ENCODE measurements around the gene SLC17A7. TPM values are rescaled to one million over a fixed set of nuclear protein-coding genes. Genes with fewer than 3 reads are reported as not detected.

Gene SLC17A7
- total and polyA plus RNA-seq, 2 of the 4 experiments (the other 2 are of a cell fraction), result 0.03 TPM; not detected in 1

GRCh38 chr19:49409441-49410029, 31.8 kb downstream of the SLC17A7 start:
- WGBS, 2 experiments (ENCODE audit: extremely low coverage in 2 of 2, insufficient read length in 1 of 2), result 69% methylated on average over 3 of the region's 5 CpGs; no CpG with 5 or more reads in 1 of the 2 experiments
- H3K4me3 ChIP-seq (ENCODE audit: insufficient read depth, low read depth, low read length), result no peak overlapping the region

More at GRCh38 chr19:49409441-49410029, 31.8 kb downstream of the SLC17A7 start:
- no TSS peak for BruUV-seq (replicated peaks)
- no peak overlapping the region for H2BK5ac ChIP-seq (ENCODE audit: low read depth, low read length, poor library complexity, severe bottlenecking)
- no peak overlapping the region for H3K27ac ChIP-seq (ENCODE audit: insufficient read depth, low read length)
- DNase-seq (no peak), ATAC-seq (ENCODE audit: low read depth) (no peak)
- no peak overlapping the region for H3K56ac ChIP-seq (ENCODE audit: extremely low read depth, insufficient read depth, low read length)
- H2BK20ac ChIP-seq (ENCODE audit: low read depth, low read length), result no peak overlapping the region
- H2BK120ac ChIP-seq (ENCODE audit: low read depth, low read length), result no peak overlapping the region
- no peaks in the 10 kb centered on the region for H3K9me3 ChIP-seq (ENCODE audit: control insufficient read depth, insufficient read depth, low read length)
- no peak overlapping the region for H2AK9ac ChIP-seq (replicated peaks; ENCODE audit: low read depth, low read length, poor library complexity)
- H2AK5ac ChIP-seq (ENCODE audit: low read depth, low read length), result no peak overlapping the region
- no peak for TF ChIP-seq CEBPB (IDR thresholded peaks at IDR 0.05; ENCODE audit: low read depth, low read length)
- no peak for TF ChIP-seq FOS (IDR thresholded peaks at IDR 0.05; ENCODE audit: low read depth, low read length)
- no peak for TF ChIP-seq MXI1 (IDR thresholded peaks at IDR 0.05; ENCODE audit: borderline replicate concordance, low read depth, low read length)
- TF ChIP-seq ELK1 (IDR thresholded peaks at IDR 0.05; ENCODE audit: borderline replicate concordance, low read depth, low read length), result no peak
- TF ChIP-seq POLR2A (IDR thresholded peaks at IDR 0.05; ENCODE audit: low read depth, low read length), result no peak
- H4K8ac ChIP-seq (ENCODE audit: low read depth in 2 of 2, low read length in 2 of 2), result no peak overlapping the region
- H3K9ac ChIP-seq (ENCODE audit: low read depth, low read length), result no peak overlapping the region
- ChIA-PET POLR2A (ENCODE audit: unreplicated experiment) (interaction anchor here (0.5 kb wide), 1 partner anchor 277 kb away, joined by 6 read pairs; no protein-coding TSS in a partner anchor), CTCF (interaction anchor here (1.2 kb wide), 1 partner anchor 17 kb away, joined by 3 read pairs; no protein-coding TSS in a partner anchor)
- peaks cover 45% of the 10 kb centered on the region for H3K27me3 ChIP-seq (ENCODE audit: control insufficient read depth, insufficient read depth, low read length)
- H3K18ac ChIP-seq (ENCODE audit: low read depth, low read length), result no peak overlapping the region
- H4K5ac ChIP-seq (ENCODE audit: low read depth, low read length), result no peak overlapping the region
- in situ Hi-C loops (cut with MboI; ENCODE audit: low sequenced_read_pairs), result no loop called here
- no peak overlapping the region for H3K23ac ChIP-seq (ENCODE audit: low read depth, low read length)
- no peaks in the 10 kb centered on the region for H3K9me1 ChIP-seq (ENCODE audit: insufficient read depth, low read length)
- no peaks in the 10 kb centered on the region for H4K20me1 ChIP-seq (ENCODE audit: insufficient read depth, low read length)
- H3K4me2 ChIP-seq (ENCODE audit: low read depth, low read length), result no peak overlapping the region
- no peak overlapping the region for H3K4ac ChIP-seq (ENCODE audit: low read depth, low read length)
- H3K14ac ChIP-seq (replicated peaks; ENCODE audit: low read depth, low read length), result no peak overlapping the region
- dilution Hi-C loops (cut with HindIII; ENCODE audit: low sequenced_read_pairs, unreplicated experiment), result no loop called here
- H3K4me1 ChIP-seq (ENCODE audit: control insufficient read depth, insufficient read depth, low read length), result no peaks in the 10 kb centered on the region
- no peak overlapping the region for H4K91ac ChIP-seq (ENCODE audit: insufficient read depth, low read depth, low read length)
- no peaks in the 10 kb centered on the region for H3K36me3 ChIP-seq (ENCODE audit: control insufficient read depth, insufficient read depth, low read length)
- intact Hi-C loops (cut with micrococcal nuclease), result no loop called here
- no peak overlapping the region for H2BK15ac ChIP-seq (ENCODE audit: low read depth, low read length)
- no peak overlapping the region for H2AFZ ChIP-seq (replicated peaks; ENCODE audit: low read length, poor library complexity)
- H3K79me1 ChIP-seq (ENCODE audit: low read depth in 1 of 2, low read length in 2 of 2), result no peaks in the 10 kb centered on the region

Measured in IMR-90 (cell line).